Tibial nerve (tissue), 4 donors: Measurements from ENCODE around the gene ARPC2. TPM values are rescaled to one million over a fixed set of nuclear protein-coding genes. Genes with fewer than 3 reads are reported as not detected.

Experiments used
- DNase-seq, 2 donors: peaks; one replicate each; pipeline ENCODE4 v3.0.0-alpha.2; 2019; ENCODE audit warnings: low spot score in 2 of 2
- H3K27ac ChIP-seq, 4 donors: fragments of 200-600 bp; sonication (generic) in 3 of 4; one replicate each; pipeline ENCODE4 v1.5.1; 2017 to 2019; ENCODE audit warnings: mild to moderate bottlenecking in 1 of 4
- H3K27me3 ChIP-seq, 2 donors: fragments of 200-600 bp; sonication (generic) in 1 of 2; one replicate each; pipeline versions ENCODE4 v1.5.1 to v1.6.0; 2017 to 2019
- H3K36me3 ChIP-seq, 3 donors: fragments of 200-600 bp; sonication (generic); one replicate each; pipeline ENCODE4 v1.5.1; 2018 to 2019
- H3K4me1 ChIP-seq, 4 donors: fragments of 200-600 bp; sonication (generic) in 3 of 4; one replicate each; pipeline ENCODE4 v1.5.1; 2017 to 2019
- H3K4me3 ChIP-seq, 4 donors: fragments of 200-600 bp; sonication (generic) in 3 of 4; one replicate each; pipeline ENCODE4 v1.5.1; 2017 to 2019; ENCODE audit warnings: mild to moderate bottlenecking in 1 of 4, moderate library complexity in 1 of 4
- H3K9me3 ChIP-seq, 4 donors: fragments of 200-600 bp; sonication (generic) in 3 of 4; one replicate each; pipeline ENCODE4 v1.5.1; 2017 to 2019
- CTCF ChIP-seq, 5 experiments: fragments of 200-600 bp in 3 of 5; fragments of 450-650 bp in 2 of 5; sonication (generic) in 3 of 5; IDR thresholded peaks; one replicate each; pipeline ENCODE4 v1.5.1; 2016 to 2019; ENCODE audit warnings: antibody characterized with exemption in 5 of 5, mild to moderate bottlenecking in 3 of 5, moderate library complexity in 2 of 5
- EP300 ChIP-seq, 2 donors: sonication (generic); formaldehyde crosslinking; IDR thresholded peaks; one replicate each; pipeline ENCODE4 v1.6.1; 2017; ENCODE audit warnings: antibody characterized with exemption in 2 of 2, mild to moderate bottlenecking in 1 of 2
- POLR2A ChIP-seq, 2 donors: fragments of 450-650 bp; IDR thresholded peaks; one replicate each; pipeline ENCODE4 v1.6.1; 2017; ENCODE audit warnings: antibody characterized with exemption in 2 of 2, mild to moderate bottlenecking in 2 of 2, moderate library complexity in 2 of 2
- WGBS, 2 donors: methylation state at CpG; one replicate each; pipeline ENCODE4 v1.1.5; 2018; 5-methylcytosine and 5-hydroxymethylcytosine counted together
- total RNA-seq, 4 donors: library from RNA; depleted of rRNA; stranded (reverse); fragments of >200 nt; gene quantifications; one replicate each; pipeline ENCODE4 v1.1.0, GENCODE V29; 2016

Gene ARPC2
- total RNA-seq, 4 donors from 2014 or later = 193 to 248 (median 222) TPM

DNA sequence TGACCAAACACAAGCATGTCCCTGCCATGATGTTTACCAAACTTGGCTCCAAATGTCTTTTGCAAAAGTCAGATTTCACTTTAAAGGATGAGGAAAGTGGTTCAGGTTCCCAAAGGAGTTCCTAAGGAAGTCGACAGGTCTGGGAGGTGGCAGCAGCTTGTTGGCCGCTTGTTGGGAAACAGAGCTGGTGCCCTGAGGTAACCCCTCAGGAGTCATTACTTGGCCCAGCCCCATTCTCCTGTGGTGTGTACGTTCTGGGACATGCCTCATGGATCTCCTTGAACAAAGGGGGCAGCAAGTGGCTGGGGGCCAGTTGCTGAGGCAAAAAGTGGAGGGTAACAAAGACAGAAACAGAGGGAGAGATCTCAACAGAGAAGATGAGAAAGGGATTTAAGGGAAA lies 64.5 kb downstream of the ARPC2 start:
- 54 to 62% methylated on average over 3 of the region's 3 CpGs for WGBS, 2 donors
- H3K36me3 ChIP-seq = peaks cover 3 to 59% (median 21%) of the 10 kb centered on the region in 3 donors
- no peak for TF ChIP-seq POLR2A (IDR thresholded peaks at IDR 0.05)
- TF ChIP-seq EP300 (IDR thresholded peaks at IDR 0.05) = no peak
- no peak for TF ChIP-seq CTCF (IDR thresholded peaks at IDR 0.05)
- no peaks in the 10 kb centered on the region for H3K9me3 ChIP-seq
- peak overlapping the region; percentile 57 to 100 (median 100) for H3K27ac ChIP-seq
- DNase-seq = no peak
- H3K4me3 ChIP-seq = no peak overlapping the region
- H3K4me1 ChIP-seq = peaks cover 11 to 72% (median 50%) of the 10 kb centered on the region in 4 donors
- H3K27me3 ChIP-seq = no peaks in the 10 kb centered on the region

DNA sequence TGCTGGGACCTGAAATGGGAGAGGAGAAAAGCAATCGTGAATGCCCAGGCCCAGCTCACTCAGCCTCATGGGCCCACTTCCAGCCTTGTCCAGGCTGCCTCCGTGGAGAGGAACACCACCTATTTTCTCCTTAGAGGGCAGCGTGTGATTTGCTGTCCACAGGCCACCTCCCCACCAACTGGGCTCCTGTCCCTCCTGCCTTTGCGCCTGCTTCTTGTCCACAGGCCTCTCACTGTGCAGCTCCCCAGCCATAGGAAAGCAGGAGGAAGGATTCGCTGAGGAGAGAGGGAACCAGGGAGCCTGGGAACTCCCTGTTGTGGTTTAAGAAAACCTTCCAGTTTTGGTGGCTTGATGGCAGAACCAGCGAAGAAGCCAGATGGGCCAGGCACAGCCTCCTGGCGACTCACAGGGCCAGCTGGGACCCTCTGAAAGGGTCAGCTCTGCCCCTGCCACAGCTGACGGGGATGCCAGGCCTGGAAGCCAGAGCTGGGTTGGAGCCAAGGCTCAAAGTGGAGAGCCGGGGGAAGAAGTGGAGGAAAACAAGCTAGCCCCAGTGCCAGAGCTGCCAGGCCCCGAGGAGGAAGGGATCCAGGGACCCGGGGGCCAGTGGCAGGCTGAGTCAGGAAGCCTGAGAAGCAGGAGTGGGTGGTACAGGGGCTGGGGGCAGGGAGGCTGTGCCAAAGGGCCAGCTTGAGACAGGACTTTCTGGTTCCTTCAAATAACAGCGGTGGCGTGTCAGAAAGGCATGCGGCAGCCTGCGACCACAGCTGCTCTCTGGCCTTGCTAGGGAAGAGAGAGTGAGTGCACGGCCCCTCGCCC lies 65.4 kb downstream of the ARPC2 start:
- Histone ChIP-seq H3K27me3 (no peaks in the 10 kb centered on the region), H3K4me1 (peaks cover 11 to 77% (median 57%) of the 10 kb centered on the region in 4 donors), H3K27ac (peak overlapping the region; percentile 57 to 100 (median 100)), H3K4me3 (no peak overlapping the region), H3K36me3 (peaks cover 3 to 49% (median 14%) of the 10 kb centered on the region in 3 donors), H3K9me3 (no peaks in the 10 kb centered on the region)
- TF ChIP-seq EP300 (IDR thresholded peaks at IDR 0.05) (peak; percentile 28 to 55), POLR2A (IDR thresholded peaks at IDR 0.05) (no peak)
- 29 to 42% methylated on average over 16 to 17 of the region's 17 CpGs for WGBS, 2 donors
- DNase-seq = no peak

DNA sequence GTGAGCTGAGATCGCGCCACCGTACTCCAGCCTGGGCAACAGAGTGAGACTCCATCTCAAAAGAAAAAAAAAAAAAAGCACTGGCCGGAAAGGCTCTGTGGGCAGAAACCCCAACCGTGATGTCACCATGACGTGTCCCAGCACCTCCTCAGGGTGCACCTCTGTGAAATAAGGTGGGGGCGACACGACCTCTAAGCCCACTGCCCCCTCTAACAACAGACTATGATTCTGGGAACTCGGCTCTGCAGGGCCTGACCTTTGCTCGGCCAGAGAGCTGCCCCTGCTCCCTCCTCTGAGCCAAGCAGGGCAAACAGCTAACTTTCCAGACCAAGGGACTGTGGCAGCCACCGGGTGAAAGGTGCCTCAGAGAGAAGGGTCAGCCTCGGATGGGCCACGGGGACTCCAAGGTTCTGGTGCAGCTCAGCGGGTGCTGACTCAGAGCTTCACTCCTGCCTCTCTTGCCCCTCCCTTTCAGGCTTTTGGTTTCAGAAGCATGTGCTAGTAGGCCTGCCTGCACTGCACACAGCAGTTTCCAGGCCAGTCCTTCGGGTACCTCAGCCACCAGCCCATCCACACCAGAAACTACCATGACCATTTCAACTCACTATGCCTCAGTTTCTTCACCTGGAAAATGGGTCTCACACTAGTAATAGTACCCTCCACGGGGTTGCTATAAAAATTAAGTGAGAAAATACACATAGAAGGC lies 67.3 kb downstream of the ARPC2 start:
- peaks cover 11 to 86% (median 75%) of the 10 kb centered on the region in 4 donors for H3K4me1 ChIP-seq
- 41 to 48% methylated on average over 16 of the region's 16 CpGs for WGBS, 2 donors
- peak overlapping the region; percentile 97 to 100 (median 100) for H3K27ac ChIP-seq
- no peak for DNase-seq
- H3K9me3 ChIP-seq = no peaks in the 10 kb centered on the region
- peaks cover 2 to 34% (median 10%) of the 10 kb centered on the region in 3 donors for H3K36me3 ChIP-seq
- peak overlapping the region in 1 of 4 donors; percentile 15 for H3K4me3 ChIP-seq
- no peaks in the 10 kb centered on the region for H3K27me3 ChIP-seq
- no peak for TF ChIP-seq POLR2A (IDR thresholded peaks at IDR 0.05)
- no peak for TF ChIP-seq EP300 (IDR thresholded peaks at IDR 0.05)
- TF ChIP-seq CTCF (IDR thresholded peaks at IDR 0.05) = no peak

DNA sequence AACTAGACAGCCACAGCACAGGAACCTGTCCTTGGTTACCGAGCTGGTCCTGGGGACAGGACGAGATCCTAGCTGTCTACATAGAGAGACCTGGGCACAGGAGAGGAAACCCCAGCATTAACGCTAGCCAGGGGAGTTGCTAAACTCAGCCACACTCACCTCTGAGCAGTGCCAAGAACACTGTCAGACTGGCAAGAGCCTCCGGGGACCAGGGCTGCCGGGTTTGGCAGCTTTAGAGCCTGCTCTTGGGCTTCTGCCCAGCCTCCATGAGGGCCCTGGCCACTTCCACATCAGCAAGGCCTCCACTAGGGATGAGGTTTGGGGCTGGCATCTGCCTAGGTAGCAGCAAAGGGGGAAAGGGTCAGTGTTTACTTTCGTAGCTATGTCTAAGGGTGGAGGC lies 68.6 kb downstream of the ARPC2 start:
- Histone ChIP-seq H3K27me3 (no peaks in the 10 kb centered on the region), H3K4me1 (peaks cover 11 to 93% (median 87%) of the 10 kb centered on the region in 4 donors), H3K9me3 (no peaks in the 10 kb centered on the region), H3K36me3 (peaks cover 0 to 20% (median 10%) of the 10 kb centered on the region in 3 donors), H3K4me3 (peak overlapping the region in 3 of 4 donors; percentile 50 to 59 (median 53)), H3K27ac (peak overlapping the region; percentile 97 to 100 (median 100))
- WGBS, 2 donors = 29 to 51% methylated on average over 6 of the region's 6 CpGs
- TF ChIP-seq POLR2A (IDR thresholded peaks at IDR 0.05) (no peak), EP300 (IDR thresholded peaks at IDR 0.05) (peak in 1 of 2 donors; percentile 23)
- no peak for DNase-seq

GRCh38 chr2:218286570-218287459 lies 69.8 kb downstream of the ARPC2 start:
- Histone ChIP-seq H3K36me3 (peaks cover 0 to 9% (median 2%) of the 10 kb centered on the region in 3 donors), H3K4me1 (peaks cover 11 to 94% (median 91%) of the 10 kb centered on the region in 4 donors), H3K9me3 (no peaks in the 10 kb centered on the region), H3K4me3 (peak overlapping the region; percentile 31 to 59 (median 52)), H3K27me3 (no peaks in the 10 kb centered on the region), H3K27ac (peak overlapping the region; percentile 97 to 100 (median 100))
- peak; percentile 93 to 97 for DNase-seq
- 1% methylated on average over 11 of the region's 11 CpGs for WGBS, 2 donors
- TF ChIP-seq POLR2A (IDR thresholded peaks at IDR 0.05) (peak; percentile 28 to 69), CTCF (IDR thresholded peaks at IDR 0.05) (peak in 2 of 5 experiments; percentile 6 to 26), EP300 (IDR thresholded peaks at IDR 0.05) (peak; percentile 70 to 92)
